ENCODE measurements around the gene MAP3K13.

MAP3K13 gene

DNA sequence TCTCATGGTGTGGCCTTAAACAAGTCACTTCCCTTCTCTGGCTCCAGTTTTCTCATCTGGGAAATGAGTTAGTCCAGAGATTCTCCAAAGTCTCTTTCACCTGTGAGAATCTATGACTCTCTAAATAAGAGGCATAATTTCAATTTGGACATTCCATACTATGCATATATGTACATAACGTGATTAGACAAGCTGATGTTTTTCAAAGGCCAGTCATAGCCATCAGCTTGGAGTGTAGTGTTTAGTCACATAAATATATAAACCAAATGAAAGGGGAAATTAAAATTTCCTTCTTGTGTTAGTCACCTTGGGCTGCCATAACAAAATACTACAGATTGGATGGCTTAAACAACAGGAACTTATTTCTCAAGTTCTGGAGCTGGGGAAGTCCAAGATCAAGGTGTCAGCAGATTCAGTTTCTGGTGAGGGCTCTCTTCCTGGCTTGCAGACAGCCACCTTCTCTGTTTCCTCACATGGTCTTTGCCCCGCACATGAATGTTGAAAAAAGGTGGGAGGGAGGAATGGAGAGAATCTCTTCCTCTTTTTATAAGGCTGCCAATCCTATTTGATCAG lies 116.5 kb downstream of the MAP3K13 start:
- TF ChIP-seq SIN3A (IDR thresholded peaks at IDR 0.05; ENCODE audit: borderline replicate concordance, insufficient read depth, low read length) (no peak), FOXP2 (optimal IDR thresholded peaks at IDR 0.05; ENCODE audit: borderline replicate concordance, extremely low read depth, extremely low read length, insufficient read depth) (no peak)
- TF ChIP-seq, protein P1, sequence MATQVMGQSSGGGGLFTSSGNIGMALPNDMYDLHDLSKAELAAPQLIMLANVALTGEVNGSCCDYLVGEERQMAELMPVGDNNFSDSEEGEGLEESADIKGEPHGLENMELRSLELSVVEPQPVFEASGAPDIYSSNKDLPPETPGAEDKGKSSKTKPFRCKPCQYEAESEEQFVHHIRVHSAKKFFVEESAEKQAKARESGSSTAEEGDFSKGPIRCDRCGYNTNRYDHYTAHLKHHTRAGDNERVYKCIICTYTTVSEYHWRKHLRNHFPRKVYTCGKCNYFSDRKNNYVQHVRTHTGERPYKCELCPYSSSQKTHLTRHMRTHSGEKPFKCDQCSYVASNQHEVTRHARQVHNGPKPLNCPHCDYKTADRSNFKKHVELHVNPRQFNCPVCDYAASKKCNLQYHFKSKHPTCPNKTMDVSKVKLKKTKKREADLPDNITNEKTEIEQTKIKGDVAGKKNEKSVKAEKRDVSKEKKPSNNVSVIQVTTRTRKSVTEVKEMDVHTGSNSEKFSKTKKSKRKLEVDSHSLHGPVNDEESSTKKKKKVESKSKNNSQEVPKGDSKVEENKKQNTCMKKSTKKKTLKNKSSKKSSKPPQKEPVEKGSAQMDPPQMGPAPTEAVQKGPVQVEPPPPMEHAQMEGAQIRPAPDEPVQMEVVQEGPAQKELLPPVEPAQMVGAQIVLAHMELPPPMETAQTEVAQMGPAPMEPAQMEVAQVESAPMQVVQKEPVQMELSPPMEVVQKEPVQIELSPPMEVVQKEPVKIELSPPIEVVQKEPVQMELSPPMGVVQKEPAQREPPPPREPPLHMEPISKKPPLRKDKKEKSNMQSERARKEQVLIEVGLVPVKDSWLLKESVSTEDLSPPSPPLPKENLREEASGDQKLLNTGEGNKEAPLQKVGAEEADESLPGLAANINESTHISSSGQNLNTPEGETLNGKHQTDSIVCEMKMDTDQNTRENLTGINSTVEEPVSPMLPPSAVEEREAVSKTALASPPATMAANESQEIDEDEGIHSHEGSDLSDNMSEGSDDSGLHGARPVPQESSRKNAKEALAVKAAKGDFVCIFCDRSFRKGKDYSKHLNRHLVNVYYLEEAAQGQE (IDR thresholded peaks at IDR 0.05; ENCODE audit: insufficient read depth in 1 of 2, low read depth in 2 of 2, low read length in 2 of 2), result no peak

DNA sequence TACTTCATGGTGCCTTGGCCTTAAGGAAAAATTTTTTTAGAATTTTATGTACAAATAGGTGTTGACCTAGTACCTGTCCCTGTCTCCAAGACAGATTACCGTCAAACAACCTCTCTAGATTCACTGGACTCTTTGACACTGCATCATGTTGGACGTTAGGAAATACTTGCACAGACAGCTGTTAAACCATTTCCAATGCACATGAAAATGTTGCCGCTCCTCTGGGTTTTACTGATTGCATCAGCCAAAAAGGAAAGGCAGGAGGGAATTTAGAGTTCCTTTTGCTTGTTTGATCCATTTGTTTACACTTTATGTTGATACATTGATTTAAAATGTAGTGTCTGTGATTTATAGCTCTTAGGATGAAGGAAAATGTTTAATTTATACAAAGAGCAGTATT lies 121.4 kb downstream of the MAP3K13 start:
- TF ChIP-seq FOXP2 (optimal IDR thresholded peaks at IDR 0.05; ENCODE audit: borderline replicate concordance, extremely low read depth, extremely low read length, insufficient read depth), result no peak
- TF ChIP-seq SIN3A (IDR thresholded peaks at IDR 0.05; ENCODE audit: borderline replicate concordance, insufficient read depth, low read length), result no peak
- TF ChIP-seq POLR2AphosphoS5 (IDR thresholded peaks at IDR 0.05; ENCODE audit: low read depth, low read length), result no peak
- TF ChIP-seq TAF1 (IDR thresholded peaks at IDR 0.05; ENCODE audit: borderline replicate concordance, insufficient read depth, low read length), result no peak
- TF ChIP-seq, protein P1 (IDR thresholded peaks at IDR 0.05; ENCODE audit: insufficient read depth in 1 of 2, low read depth in 2 of 2, low read length in 2 of 2), result no peak

DNA sequence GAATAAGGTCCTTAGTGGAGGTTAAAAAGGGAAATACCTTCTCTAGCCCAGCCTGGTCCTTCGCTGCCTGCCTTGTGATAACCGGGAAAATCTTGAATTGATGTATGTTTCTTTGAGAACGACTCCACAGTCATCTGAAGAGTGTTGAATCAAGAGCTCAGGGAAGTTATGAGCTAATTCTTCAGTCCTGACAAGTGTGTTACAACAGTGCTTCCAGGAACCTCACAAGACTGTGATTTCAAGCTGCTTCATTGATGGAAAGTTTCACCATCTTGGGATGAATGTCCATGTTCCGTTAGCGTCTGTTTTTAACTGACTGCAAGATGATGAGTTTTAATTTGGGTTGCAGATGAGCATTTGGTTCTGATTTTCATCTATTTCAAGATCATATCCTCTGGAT lies 123.5 kb downstream of the MAP3K13 start:
- TF ChIP-seq SIN3A (IDR thresholded peaks at IDR 0.05; ENCODE audit: borderline replicate concordance, insufficient read depth, low read length) (no peak), FOXP2 (optimal IDR thresholded peaks at IDR 0.05; ENCODE audit: borderline replicate concordance, extremely low read depth, extremely low read length, insufficient read depth) (no peak), POLR2AphosphoS5 (IDR thresholded peaks at IDR 0.05; ENCODE audit: low read depth, low read length) (no peak), TAF1 (IDR thresholded peaks at IDR 0.05; ENCODE audit: borderline replicate concordance, insufficient read depth, low read length) (no peak)
- TF ChIP-seq, protein P1 (IDR thresholded peaks at IDR 0.05; ENCODE audit: insufficient read depth in 1 of 2, low read depth in 2 of 2, low read length in 2 of 2), result no peak

DNA sequence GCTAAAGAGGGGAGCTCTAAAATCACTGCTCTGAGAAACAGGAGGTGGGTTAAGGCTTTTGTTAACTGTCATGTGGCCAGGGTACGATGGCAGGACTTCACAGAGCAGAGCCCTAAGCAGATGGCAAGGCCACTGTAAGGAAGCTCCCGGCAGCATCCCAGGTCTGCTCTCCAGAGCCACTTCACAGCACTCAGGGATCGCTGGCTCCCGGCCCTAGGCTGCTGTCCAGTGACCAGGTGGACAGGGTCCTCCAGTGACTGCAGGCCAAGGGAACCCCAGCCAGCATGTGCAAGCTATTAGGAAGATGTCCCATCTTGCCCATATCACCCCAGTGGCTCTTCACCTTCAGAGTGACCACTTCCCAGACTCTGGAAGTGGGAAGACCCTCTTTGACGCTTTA lies 125.5 kb downstream of the MAP3K13 start:
- TF ChIP-seq, protein P1 (IDR thresholded peaks at IDR 0.05; ENCODE audit: insufficient read depth in 1 of 2, low read depth in 2 of 2, low read length in 2 of 2), result no peak
- TF ChIP-seq POLR2AphosphoS5 (IDR thresholded peaks at IDR 0.05; ENCODE audit: low read depth, low read length) (no peak), TAF1 (IDR thresholded peaks at IDR 0.05; ENCODE audit: borderline replicate concordance, insufficient read depth, low read length) (no peak), SIN3A (IDR thresholded peaks at IDR 0.05; ENCODE audit: borderline replicate concordance, insufficient read depth, low read length) (no peak), FOXP2 (optimal IDR thresholded peaks at IDR 0.05; ENCODE audit: borderline replicate concordance, extremely low read depth, extremely low read length, insufficient read depth) (no peak)

DNA sequence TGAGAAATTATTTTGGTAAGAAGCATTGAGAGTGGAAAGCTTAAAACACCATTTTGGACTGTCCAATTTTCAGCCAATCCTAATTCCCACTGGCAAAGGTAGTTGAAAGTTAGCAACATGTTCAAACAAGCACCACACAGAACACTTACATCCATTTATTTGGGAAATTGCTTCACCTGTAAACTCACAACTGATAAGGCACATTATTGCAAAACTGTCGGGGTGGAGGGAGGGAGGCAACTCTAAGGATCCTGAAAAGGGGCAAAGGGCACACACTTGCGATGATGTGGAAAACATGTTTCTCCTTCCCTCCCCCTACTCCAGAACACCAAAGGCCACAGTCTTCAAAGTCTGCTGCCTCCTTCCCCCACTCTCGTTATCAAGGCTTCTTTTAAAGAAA lies 126.5 kb downstream of the MAP3K13 start:
- TF ChIP-seq SIN3A (IDR thresholded peaks at IDR 0.05; ENCODE audit: borderline replicate concordance, insufficient read depth, low read length) (no peak), TAF1 (IDR thresholded peaks at IDR 0.05; ENCODE audit: borderline replicate concordance, insufficient read depth, low read length) (no peak), POLR2AphosphoS5 (IDR thresholded peaks at IDR 0.05; ENCODE audit: low read depth, low read length) (no peak), FOXP2 (optimal IDR thresholded peaks at IDR 0.05; ENCODE audit: borderline replicate concordance, extremely low read depth, extremely low read length, insufficient read depth) (no peak)
- TF ChIP-seq, protein P1 (IDR thresholded peaks at IDR 0.05; ENCODE audit: insufficient read depth in 1 of 2, low read depth in 2 of 2, low read length in 2 of 2), result no peak
